Epithelial cell of esophagus (primary cell): ENCODE measurements around the gene PIP5K1B.

Experiments
- DNase-seq: peaks from one replicate; pipeline ENCODE4 v3.0.0; 2010; ENCODE audit warnings: low read depth
- H3K4me3 ChIP-seq: 2 replicates; pipeline ENCODE4 v1.5.1; 2011; ENCODE audit warnings: mild to moderate bottlenecking, low read length, control low read depth
- TF ChIP-seq, protein P1 (sequence below): IDR thresholded peaks from 2 replicates; pipeline ENCODE4 v1.5.1; 2011; ENCODE audit warnings: low read depth, mild to moderate bottlenecking, low read length, control low read depth, inconsistent platforms; ENCODE audit not compliant: insufficient read depth; ENCODE audit errors: missing control alignments

The PIP5K1B gene

DNA sequence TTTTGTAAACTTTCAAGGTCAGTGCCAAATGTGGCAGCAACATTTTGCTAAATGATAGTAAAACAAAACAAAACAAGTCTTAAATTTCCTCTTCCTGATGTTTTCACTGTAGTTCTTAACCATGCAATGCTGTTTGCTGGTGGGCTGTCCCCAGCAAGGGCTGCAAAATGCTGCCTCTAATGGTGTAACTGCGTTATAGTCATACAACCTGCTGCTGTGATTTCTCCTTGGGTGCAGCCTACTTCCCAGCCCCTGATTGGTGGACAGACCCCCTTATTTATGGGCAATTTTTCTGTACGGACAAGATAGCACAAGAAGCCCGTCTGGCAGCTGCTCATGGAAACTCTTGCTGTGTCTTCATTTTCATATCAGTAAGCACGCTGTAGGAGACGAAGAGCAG is 26.6 kb upstream of the PIP5K1B start:
- no peak for DNase-seq
- H3K4me3 ChIP-seq, result no peak overlapping the region
- TF ChIP-seq, protein P1, sequence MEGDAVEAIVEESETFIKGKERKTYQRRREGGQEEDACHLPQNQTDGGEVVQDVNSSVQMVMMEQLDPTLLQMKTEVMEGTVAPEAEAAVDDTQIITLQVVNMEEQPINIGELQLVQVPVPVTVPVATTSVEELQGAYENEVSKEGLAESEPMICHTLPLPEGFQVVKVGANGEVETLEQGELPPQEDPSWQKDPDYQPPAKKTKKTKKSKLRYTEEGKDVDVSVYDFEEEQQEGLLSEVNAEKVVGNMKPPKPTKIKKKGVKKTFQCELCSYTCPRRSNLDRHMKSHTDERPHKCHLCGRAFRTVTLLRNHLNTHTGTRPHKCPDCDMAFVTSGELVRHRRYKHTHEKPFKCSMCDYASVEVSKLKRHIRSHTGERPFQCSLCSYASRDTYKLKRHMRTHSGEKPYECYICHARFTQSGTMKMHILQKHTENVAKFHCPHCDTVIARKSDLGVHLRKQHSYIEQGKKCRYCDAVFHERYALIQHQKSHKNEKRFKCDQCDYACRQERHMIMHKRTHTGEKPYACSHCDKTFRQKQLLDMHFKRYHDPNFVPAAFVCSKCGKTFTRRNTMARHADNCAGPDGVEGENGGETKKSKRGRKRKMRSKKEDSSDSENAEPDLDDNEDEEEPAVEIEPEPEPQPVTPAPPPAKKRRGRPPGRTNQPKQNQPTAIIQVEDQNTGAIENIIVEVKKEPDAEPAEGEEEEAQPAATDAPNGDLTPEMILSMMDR, result no peak

DNA sequence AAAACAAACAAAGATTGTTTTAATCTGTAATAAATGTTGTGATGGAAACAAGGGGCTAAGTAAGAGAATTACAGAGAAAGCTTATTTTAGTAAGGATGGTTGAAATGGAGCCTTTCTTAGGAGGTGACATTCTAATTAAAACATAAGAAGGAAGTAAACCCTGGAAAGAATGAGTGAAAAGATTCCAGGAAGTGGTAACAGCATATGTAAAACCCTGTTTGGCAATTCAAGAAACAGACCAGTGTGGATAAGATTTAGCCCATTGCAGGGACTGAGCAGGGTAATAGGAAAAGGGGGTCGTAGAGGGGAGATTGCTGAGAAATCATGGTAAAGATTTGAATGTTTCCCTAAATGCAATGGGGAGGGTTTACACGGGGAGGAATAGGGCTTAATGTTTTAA is 21.6 kb upstream of the PIP5K1B start:
- no peak overlapping the region for H3K4me3 ChIP-seq
- TF ChIP-seq, protein P1, result no peak
- DNase-seq, result no peak

DNA sequence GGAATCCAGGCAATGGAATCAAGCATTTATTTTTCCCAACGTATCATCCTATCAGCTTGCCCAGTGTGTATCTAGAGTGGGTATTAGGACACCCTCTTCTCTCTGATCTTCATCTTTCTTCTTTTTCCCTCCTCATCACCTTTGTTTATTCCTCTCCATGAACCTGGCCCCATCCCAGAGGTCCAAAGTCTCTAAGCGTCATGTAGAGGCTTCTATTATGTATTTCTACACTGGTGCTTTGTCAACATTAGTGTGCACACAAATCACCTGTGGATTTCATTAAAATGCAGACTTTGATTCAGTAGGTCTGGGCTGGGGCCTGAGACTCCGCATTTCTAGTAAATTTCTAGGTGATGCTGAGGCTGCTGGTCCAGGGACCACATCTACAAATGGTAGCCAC is 19.8 kb upstream of the PIP5K1B start:
- no peak overlapping the region for H3K4me3 ChIP-seq
- TF ChIP-seq, protein P1, result no peak
- no peak for DNase-seq

DNA sequence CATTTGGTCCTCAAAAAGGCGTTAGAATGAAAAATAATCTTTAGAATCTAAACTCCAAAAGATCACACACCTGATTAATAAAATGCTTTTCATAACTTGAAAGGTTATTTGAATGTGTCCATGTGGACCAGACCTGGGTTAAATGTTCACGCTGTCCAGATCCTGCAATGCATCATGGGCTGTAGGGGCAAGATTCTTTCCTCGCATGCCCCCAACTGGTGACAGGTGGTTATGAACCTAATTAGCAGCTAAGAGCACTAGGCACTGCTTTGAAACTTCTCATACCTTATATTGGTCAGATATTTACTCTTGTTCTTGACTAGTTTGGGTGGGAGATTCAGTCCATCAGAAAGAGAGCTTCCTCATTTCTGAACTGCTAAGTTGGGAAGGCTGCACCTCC is 19.3 kb upstream of the PIP5K1B start:
- TF ChIP-seq, protein P1, result peak; percentile 18
- DNase-seq, result no peak
- H3K4me3 ChIP-seq, result no peak overlapping the region

DNA sequence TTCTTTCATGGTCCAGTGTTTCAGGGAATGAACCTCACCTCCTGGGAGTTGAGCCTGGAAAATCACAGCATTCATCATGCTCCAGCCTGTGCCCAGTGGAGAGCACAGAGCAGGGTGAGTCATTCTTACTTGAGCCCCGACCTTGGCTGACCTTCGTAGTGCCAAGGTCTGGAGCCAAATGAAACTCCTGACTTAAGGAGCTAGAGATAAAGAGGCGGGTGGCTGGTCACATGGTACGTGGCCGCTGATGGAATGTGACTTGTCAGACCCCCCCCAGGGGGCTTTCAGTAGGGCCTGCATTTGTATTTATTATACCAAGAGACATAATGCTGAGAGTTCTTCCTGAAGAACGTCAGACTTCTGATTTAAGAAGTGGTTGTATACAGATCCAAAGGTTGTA is 15.0 kb upstream of the PIP5K1B start:
- TF ChIP-seq, protein P1, result no peak
- H3K4me3 ChIP-seq, result no peak overlapping the region
- no peak for DNase-seq

DNA sequence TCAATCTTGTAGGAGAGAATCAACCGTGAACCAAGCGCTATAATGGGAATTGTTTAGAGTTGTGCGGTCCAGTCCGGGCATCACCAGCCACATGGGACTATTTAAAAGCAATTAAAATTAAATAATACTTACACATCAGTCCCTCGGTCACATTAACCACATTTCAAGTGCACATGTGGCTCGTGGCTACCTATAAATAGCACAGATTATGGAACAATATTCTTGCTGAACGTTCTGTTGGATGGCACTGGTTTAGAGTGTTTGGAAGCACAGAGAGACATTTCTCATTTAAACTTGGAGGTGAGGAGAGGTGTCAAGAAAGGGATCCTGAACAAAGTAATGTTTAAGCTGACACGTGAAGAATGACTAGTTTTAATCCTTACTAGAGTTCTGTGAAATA is 12.5 kb upstream of the PIP5K1B start:
- no peak overlapping the region for H3K4me3 ChIP-seq

DNA sequence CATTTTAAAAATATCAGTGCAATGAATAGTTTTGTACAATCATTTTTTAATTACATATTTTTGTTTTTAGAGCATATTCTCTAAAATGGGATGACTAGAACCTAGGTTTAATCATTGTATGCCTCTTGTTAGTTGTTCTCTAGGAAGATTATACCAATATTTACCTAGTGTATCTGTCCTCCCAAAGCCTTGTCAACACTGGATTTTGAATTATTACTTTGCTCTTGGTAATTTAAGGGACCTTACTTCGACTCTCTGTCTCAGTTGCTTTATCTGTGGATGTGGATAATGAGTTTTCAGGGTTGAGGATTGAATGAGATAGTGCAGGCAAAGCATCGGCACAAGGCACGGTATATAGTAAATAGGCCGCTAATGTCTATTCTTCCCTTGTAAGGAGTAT is 10.9 kb upstream of the PIP5K1B start:
- DNase-seq, result no peak
- H3K4me3 ChIP-seq, result no peak overlapping the region
- TF ChIP-seq, protein P1, result no peak

More for the DNA sequence above, 12.5 kb upstream of the PIP5K1B start:
- no peak for DNase-seq
- TF ChIP-seq, protein P1, result no peak
